ENCODE results near the gene RBL1.
"Not testable (repeated sequence)": the region's sequence is repeated elsewhere in the genome, so short reads cannot be mapped to it uniquely, and the experiment has no call there.

Gene RBL1

DNA sequence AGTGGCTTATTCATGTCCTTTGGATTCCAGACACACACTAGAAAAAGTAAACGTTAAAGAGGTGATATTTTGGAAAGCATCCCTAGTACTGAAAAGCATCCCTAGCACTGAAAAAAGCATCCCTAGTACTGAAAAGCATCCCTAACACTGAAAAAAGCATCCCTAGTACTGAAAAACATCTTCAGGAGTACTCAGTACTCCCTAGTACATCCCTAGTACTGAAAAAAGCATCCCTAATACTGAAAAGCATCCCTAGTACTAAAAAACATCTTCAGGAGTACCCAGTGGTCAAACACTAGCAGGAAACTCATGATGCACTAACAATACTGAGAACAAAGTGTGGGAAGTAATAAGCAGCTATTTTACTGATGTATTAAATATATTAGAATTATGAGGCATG, 98.7 kb downstream of the RBL1 start:
- POLR2A ChIA-PET: no interaction called here
- CTCF ChIA-PET: no interaction called here
- no peak for TF ChIP-seq ELF4 (IDR thresholded peaks at IDR 0.05)
- no peak for TF ChIP-seq SP1 (IDR thresholded peaks at IDR 0.05)
- no peak for TF ChIP-seq ARNT (IDR thresholded peaks at IDR 0.05)
- no peak for TF ChIP-seq FOXM1 (IDR thresholded peaks at IDR 0.05; ENCODE audit: borderline replicate concordance)
- TF ChIP-seq, protein P1, sequence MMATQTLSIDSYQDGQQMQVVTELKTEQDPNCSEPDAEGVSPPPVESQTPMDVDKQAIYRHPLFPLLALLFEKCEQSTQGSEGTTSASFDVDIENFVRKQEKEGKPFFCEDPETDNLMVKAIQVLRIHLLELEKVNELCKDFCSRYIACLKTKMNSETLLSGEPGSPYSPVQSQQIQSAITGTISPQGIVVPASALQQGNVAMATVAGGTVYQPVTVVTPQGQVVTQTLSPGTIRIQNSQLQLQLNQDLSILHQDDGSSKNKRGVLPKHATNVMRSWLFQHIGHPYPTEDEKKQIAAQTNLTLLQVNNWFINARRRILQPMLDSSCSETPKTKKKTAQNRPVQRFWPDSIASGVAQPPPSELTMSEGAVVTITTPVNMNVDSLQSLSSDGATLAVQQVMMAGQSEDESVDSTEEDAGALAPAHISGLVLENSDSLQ (IDR thresholded peaks at IDR 0.05): no peak
- TF ChIP-seq L3MBTL2 (conservative IDR thresholded peaks at IDR 0.05): no peak
- no peak for TF ChIP-seq BHLHE40 (IDR thresholded peaks at IDR 0.05; ENCODE audit: borderline replicate concordance)
- TF ChIP-seq FOXK2 (IDR thresholded peaks at IDR 0.05): no peak
- no peak for TF ChIP-seq TARDBP (IDR thresholded peaks at IDR 0.05)
- TF ChIP-seq CTBP1 (IDR thresholded peaks at IDR 0.05; ENCODE audit: borderline replicate concordance): no peak
- TF ChIP-seq FOXA1 (IDR thresholded peaks at IDR 0.05): no peak
- no peak for TF ChIP-seq NFRKB (IDR thresholded peaks at IDR 0.05)
- no peak for TF ChIP-seq LEF1 (IDR thresholded peaks at IDR 0.05; ENCODE audit: borderline replicate concordance)
- TF ChIP-seq ZNF384 (IDR thresholded peaks at IDR 0.05): no peak
- no peak for TF ChIP-seq SUZ12 (IDR thresholded peaks at IDR 0.05)
- TF ChIP-seq HDGF (IDR thresholded peaks at IDR 0.05; ENCODE audit: borderline replicate concordance): no peak
- no peak for DNase-seq (ENCODE audit: extremely low spot score)

DNA sequence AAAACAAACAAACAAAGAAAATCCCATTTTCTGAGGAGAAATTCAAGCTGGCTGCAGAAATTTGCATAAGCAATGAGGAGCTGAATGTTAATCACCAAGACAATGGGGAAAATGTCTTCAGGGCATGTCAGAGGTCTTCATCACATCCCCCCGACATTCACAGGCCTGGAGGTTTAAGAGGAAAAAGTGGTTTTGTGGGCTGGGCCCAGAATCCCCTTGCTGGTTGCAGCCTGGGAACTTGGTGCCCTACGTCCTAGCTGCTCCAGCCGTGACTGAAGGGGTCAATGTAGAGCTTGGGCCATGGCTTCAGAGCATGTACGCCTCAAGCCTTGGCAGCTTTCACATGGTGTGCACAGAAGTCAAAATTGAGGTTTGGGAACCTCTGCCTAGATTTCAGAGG, 101.6 kb downstream of the RBL1 start:
- DNase-seq (ENCODE audit: extremely low spot score); CTCF ChIA-PET; POLR2A ChIA-PET: not testable (repeated sequence)

DNA sequence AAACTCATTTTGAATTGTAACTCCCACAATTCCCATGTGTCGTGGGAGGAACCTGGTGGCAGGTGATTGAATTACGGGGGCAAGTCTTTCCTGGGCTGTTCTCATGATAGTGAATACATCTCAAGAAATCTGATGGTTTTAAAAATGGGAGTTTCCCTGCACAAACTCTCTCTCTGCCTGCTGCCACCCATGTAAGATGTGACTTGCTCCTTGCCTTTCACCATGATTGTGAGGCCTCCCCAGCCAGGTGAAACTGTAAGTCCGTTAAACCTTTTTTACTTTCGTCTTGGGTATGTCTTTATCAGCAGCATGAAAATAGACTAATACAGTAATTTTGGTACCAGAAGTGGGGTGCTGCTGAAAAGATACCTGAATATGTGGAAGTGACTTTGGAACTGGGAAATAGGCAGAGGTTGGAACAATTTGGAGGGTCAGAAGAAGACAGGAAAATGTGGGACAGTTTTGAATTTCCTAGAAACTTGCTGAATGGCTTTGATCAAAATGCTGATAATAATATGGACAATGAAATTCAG, 102.9 kb downstream of the RBL1 start:
- ChIA-PET POLR2A (interaction anchor here (0.8 kb wide), 1 partner anchor 18 kb away, joined by 3 read pairs; no protein-coding TSS in a partner anchor), CTCF (no interaction called here)
- TF ChIP-seq, protein P1 (IDR thresholded peaks at IDR 0.05): no peak
- no peak for TF ChIP-seq ELF4 (IDR thresholded peaks at IDR 0.05)
- TF ChIP-seq CTBP1 (IDR thresholded peaks at IDR 0.05; ENCODE audit: borderline replicate concordance): no peak
- TF ChIP-seq TARDBP (IDR thresholded peaks at IDR 0.05): no peak
- TF ChIP-seq FOXA1 (IDR thresholded peaks at IDR 0.05): no peak
- TF ChIP-seq SP1 (IDR thresholded peaks at IDR 0.05): no peak
- no peak for TF ChIP-seq L3MBTL2 (conservative IDR thresholded peaks at IDR 0.05)
- no peak for TF ChIP-seq NFRKB (IDR thresholded peaks at IDR 0.05)
- no peak for TF ChIP-seq ARNT (IDR thresholded peaks at IDR 0.05)
- no peak for TF ChIP-seq FOXM1 (IDR thresholded peaks at IDR 0.05; ENCODE audit: borderline replicate concordance)
- no peak for TF ChIP-seq FOXK2 (IDR thresholded peaks at IDR 0.05)
- no peak for TF ChIP-seq LEF1 (IDR thresholded peaks at IDR 0.05; ENCODE audit: borderline replicate concordance)
- no peak for TF ChIP-seq BHLHE40 (IDR thresholded peaks at IDR 0.05; ENCODE audit: borderline replicate concordance)
- no peak for TF ChIP-seq ZNF384 (IDR thresholded peaks at IDR 0.05)
- TF ChIP-seq HDGF (IDR thresholded peaks at IDR 0.05; ENCODE audit: borderline replicate concordance): no peak
- no peak for TF ChIP-seq SUZ12 (IDR thresholded peaks at IDR 0.05)
- DNase-seq (ENCODE audit: extremely low spot score): no peak

DNA sequence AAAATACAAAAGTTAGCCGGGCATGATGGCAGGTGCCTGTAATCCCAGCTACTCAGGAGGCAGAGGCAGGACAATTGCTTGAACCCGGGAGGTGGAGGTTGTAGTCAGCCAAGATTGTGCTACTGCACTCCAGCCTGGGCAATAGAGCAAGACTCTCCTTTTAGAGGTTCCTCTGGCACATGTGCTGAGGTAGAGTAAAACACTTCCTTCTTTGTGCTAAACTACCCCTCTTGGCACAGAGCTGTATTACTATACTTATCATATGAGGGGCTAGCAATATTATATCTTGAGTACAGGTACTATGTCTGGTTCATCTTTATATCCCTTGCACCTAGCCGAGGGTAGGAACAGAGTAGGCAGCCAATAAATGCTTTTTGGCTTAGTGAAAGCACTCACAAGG, 104.1 kb downstream of the RBL1 start:
- CTCF ChIA-PET: no interaction called here
- TF ChIP-seq SP1 (IDR thresholded peaks at IDR 0.05) (no peak), TARDBP (IDR thresholded peaks at IDR 0.05) (no peak), ELF4 (IDR thresholded peaks at IDR 0.05) (no peak), FOXK2 (IDR thresholded peaks at IDR 0.05) (no peak)
- TF ChIP-seq, protein P1 (IDR thresholded peaks at IDR 0.05): no peak
- POLR2A ChIA-PET: no interaction called here
- no peak for DNase-seq (ENCODE audit: extremely low spot score)

DNA sequence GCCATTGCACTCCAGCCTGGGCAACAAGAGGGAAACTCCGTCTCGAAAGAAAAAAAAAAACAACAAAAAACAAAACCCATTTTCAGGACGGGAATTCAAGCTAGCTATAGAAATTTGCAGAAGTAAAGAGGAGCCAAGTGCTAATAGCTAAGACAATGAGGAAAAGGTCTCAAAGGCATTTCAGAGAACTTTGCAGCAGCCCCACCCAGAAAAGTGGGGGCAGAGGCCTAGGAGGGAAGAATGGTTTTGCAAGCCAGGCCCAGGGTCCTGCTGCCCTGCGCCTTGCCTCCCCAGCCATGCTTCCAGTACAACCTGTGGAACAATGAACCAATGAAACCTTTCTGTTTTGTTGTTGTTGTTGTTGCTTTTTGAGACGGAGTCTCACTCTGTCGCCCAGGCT, 106.0 kb downstream of the RBL1 start:
- TF ChIP-seq SUZ12 (IDR thresholded peaks at IDR 0.05): no peak
- TF ChIP-seq, protein P1 (IDR thresholded peaks at IDR 0.05): no peak
- TF ChIP-seq NFRKB (IDR thresholded peaks at IDR 0.05): no peak
- TF ChIP-seq L3MBTL2 (conservative IDR thresholded peaks at IDR 0.05): no peak
- TF ChIP-seq FOXA1 (IDR thresholded peaks at IDR 0.05): no peak
- TF ChIP-seq FOXM1 (IDR thresholded peaks at IDR 0.05; ENCODE audit: borderline replicate concordance): no peak
- no peak for TF ChIP-seq TARDBP (IDR thresholded peaks at IDR 0.05)
- TF ChIP-seq LEF1 (IDR thresholded peaks at IDR 0.05; ENCODE audit: borderline replicate concordance): no peak
- no peak for TF ChIP-seq SP1 (IDR thresholded peaks at IDR 0.05)
- TF ChIP-seq FOXK2 (IDR thresholded peaks at IDR 0.05): no peak
- no peak for TF ChIP-seq ELF4 (IDR thresholded peaks at IDR 0.05)
- no peak for TF ChIP-seq HDGF (IDR thresholded peaks at IDR 0.05; ENCODE audit: borderline replicate concordance)
- no peak for TF ChIP-seq BHLHE40 (IDR thresholded peaks at IDR 0.05; ENCODE audit: borderline replicate concordance)
- no peak for TF ChIP-seq CTBP1 (IDR thresholded peaks at IDR 0.05; ENCODE audit: borderline replicate concordance)
- TF ChIP-seq ZNF384 (IDR thresholded peaks at IDR 0.05): no peak
- TF ChIP-seq ARNT (IDR thresholded peaks at IDR 0.05): no peak
- no peak for DNase-seq (ENCODE audit: extremely low spot score)
- POLR2A ChIA-PET: no interaction called here
- CTCF ChIA-PET: no interaction called here

DNA sequence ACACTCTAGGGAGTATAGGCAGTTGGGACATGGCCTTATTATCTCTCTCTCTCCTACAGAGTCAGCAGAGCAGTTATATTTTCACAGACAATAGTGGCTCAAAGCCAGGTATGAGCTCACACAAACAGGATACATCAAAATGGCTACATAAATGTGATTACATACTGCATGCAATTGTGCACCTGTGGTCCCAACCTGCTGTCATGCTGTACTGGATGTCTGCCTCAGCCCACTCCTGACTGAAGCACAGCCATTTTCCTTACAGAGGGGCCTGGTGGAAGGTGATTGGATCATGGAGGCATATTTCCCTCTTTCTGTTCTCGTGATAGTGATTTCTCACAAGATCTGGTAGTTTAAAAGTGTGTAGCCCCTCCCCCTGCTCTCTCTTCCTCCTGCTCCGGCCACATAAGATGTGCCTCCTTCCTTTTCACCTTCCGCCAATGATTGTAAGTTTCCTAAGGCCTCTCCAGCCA, 107.3 kb downstream of the RBL1 start:
- POLR2A ChIA-PET: no interaction called here
- TF ChIP-seq FOXK2 (IDR thresholded peaks at IDR 0.05) (no peak), BHLHE40 (IDR thresholded peaks at IDR 0.05; ENCODE audit: borderline replicate concordance) (no peak), CTBP1 (IDR thresholded peaks at IDR 0.05; ENCODE audit: borderline replicate concordance) (no peak), FOXA1 (IDR thresholded peaks at IDR 0.05) (no peak), FOXM1 (IDR thresholded peaks at IDR 0.05; ENCODE audit: borderline replicate concordance) (no peak)
- TF ChIP-seq, protein P1 (IDR thresholded peaks at IDR 0.05): no peak
- CTCF ChIA-PET: no interaction called here
- DNase-seq (ENCODE audit: extremely low spot score): no peak

All from HEK293T (cell line).